ENCODE results near the gene GPRC5B.

- TF ChIP-seq CTCF (conservative IDR thresholded peaks at IDR 0.05) (no peak), EZH2 (IDR thresholded peaks at IDR 0.05; ENCODE audit: low read depth) (no peak)
Measured at GRCh38 chr16:19837984-19838707, 46.5 kb downstream of the GPRC5B start.

Measured in PC-9 (cell line).